ENCODE data around the gene CIRBP. TPM values are rescaled to one million over a fixed set of nuclear protein-coding genes. Genes with fewer than 3 reads are reported as not detected.
A peak's percentile ranks its signal among the peaks of the same experiment; 100 is the strongest.

CIRBP gene
- total and polyA plus RNA-seq, 4 donors, result 41.1 to 135 (median 96.9) TPM

GRCh38 chr19:1276628-1277022 is 7.5 kb downstream of the CIRBP start:
- no peak for DNase-seq (ENCODE audit: low spot score)
- peaks cover 18 to 28% (median 21%) of the 10 kb centered on the region in 4 donors for H3K36me3 ChIP-seq (ENCODE audit: control insufficient read depth in 4 of 4, insufficient read depth in 3 of 4, low read depth in 1 of 4, low read length in 3 of 4)
- no peaks in the 10 kb centered on the region for H3K27me3 ChIP-seq (ENCODE audit: control insufficient read depth in 4 of 4, insufficient read depth in 4 of 4, low read length in 3 of 4)
- no peak overlapping the region for H3K27ac ChIP-seq (ENCODE audit: low read depth in 1 of 2, low read length in 2 of 2)
- no peak overlapping the region for H3K4me3 ChIP-seq (ENCODE audit: low read depth in 1 of 3, low read length in 3 of 3)
- no peaks in the 10 kb centered on the region for H3K9me3 ChIP-seq (ENCODE audit: control insufficient read depth in 4 of 4, low read length in 3 of 4)
- peak overlapping the region in 1 of 2 donors; percentile 90 for H3K9ac ChIP-seq (ENCODE audit: low read depth in 1 of 2, low read length in 2 of 2)
- H3K4me1 ChIP-seq (ENCODE audit: control insufficient read depth in 4 of 4, insufficient read depth in 4 of 4, low read length in 3 of 4), result peaks cover 16 to 55% (median 44%) of the 10 kb centered on the region in 4 donors
- WGBS, result 74% methylated on average over 10 of the region's 10 CpGs
- TF ChIP-seq EGR1 (IDR thresholded peaks at IDR 0.05; ENCODE audit: low read depth in 2 of 2), result no peak
- TF ChIP-seq FOXA1 (IDR thresholded peaks at IDR 0.05), result no peak
- no peak for TF ChIP-seq MAX (IDR thresholded peaks at IDR 0.05)
- TF ChIP-seq YY1 (IDR thresholded peaks at IDR 0.05), result no peak
- no peak for TF ChIP-seq RXRA (IDR thresholded peaks at IDR 0.05)
- no peak for TF ChIP-seq FOXA2 (IDR thresholded peaks at IDR 0.05)
- no peak for TF ChIP-seq ZBTB33 (IDR thresholded peaks at IDR 0.05)
- TF ChIP-seq NR2F2 (IDR thresholded peaks at IDR 0.05), result no peak
- no peak for TF ChIP-seq ATF3 (IDR thresholded peaks at IDR 0.05)
- TF ChIP-seq JUND (IDR thresholded peaks at IDR 0.05), result no peak
- no peak for TF ChIP-seq GABPA (IDR thresholded peaks at IDR 0.05 in 1 of 2, conservative IDR thresholded peaks at IDR 0.05 in 1 of 2)
- no peak for TF ChIP-seq TAF1 (conservative IDR thresholded peaks at IDR 0.05)
- no peak for TF ChIP-seq RAD21 (IDR thresholded peaks at IDR 0.05)
- no peak for TF ChIP-seq HNF4A (conservative IDR thresholded peaks at IDR 0.05)
- TF ChIP-seq CTCF (IDR thresholded peaks at IDR 0.05; ENCODE audit: low read depth, low read length, missing input control), result no peak
- no peak for TF ChIP-seq REST (IDR thresholded peaks at IDR 0.05)
- TF ChIP-seq HNF4G (IDR thresholded peaks at IDR 0.05), result no peak

Data from liver (tissue), 9 donors.